Endothelial cell of umbilical vein (primary cell): ENCODE data around the gene DEGS1.

Source experiments
- CTCF ChIP-seq, 2 donors: IDR thresholded peaks; 1 replicate in 1 of 2; 2 replicates in 1 of 2; pipeline ENCODE4 v1.5.1; 2011; ENCODE audit warnings: low read length in 2 of 2, mild to moderate bottlenecking in 2 of 2, moderate library complexity in 2 of 2, control low read depth in 1 of 2, inconsistent platforms in 1 of 2, low read depth in 1 of 2; ENCODE audit not compliant: insufficient read depth in 1 of 2; ENCODE audit errors: extremely low read depth in 1 of 2
- EZH2 ChIP-seq: IDR thresholded peaks from 2 replicates; pipeline ENCODE4 v1.6.1; 2012; ENCODE audit warnings: borderline replicate concordance, low read depth, mild to moderate bottlenecking, moderate library complexity, low read length, inconsistent platforms; ENCODE audit not compliant: severe bottlenecking
- FOS ChIP-seq: IDR thresholded peaks from 2 replicates; pipeline ENCODE4 v1.6.1; 2011; ENCODE audit warnings: mild to moderate bottlenecking, low read length, moderate library complexity, borderline replicate concordance; ENCODE audit not compliant: insufficient read depth
- GATA2 ChIP-seq: IDR thresholded peaks from 2 replicates; pipeline ENCODE4 v1.7.0; 2011; ENCODE audit warnings: low read depth, mild to moderate bottlenecking, moderate library complexity, mixed read lengths, low read length; ENCODE audit not compliant: insufficient read length, insufficient read depth
- JUN ChIP-seq: IDR thresholded peaks from 2 replicates; pipeline ENCODE4 v1.6.1; 2011; ENCODE audit warnings: borderline replicate concordance, low read depth; ENCODE audit not compliant: insufficient read length, insufficient read depth
- MYC ChIP-seq: IDR thresholded peaks from one replicate; pipeline ENCODE4 v1.6.1; 2011; ENCODE audit warnings: mild to moderate bottlenecking, low read depth, low read length
- POLR2A ChIP-seq: IDR thresholded peaks from 2 replicates; pipeline ENCODE4 v1.6.1; 2012; ENCODE audit warnings: low read depth, mild to moderate bottlenecking, control low read depth, low read length
- POLR2AphosphoS5 ChIP-seq: IDR thresholded peaks from 2 replicates; pipeline ENCODE4 v1.6.1; 2012; ENCODE audit warnings: low read depth, mild to moderate bottlenecking, control low read depth, low read length, moderate library complexity; ENCODE audit not compliant: insufficient read depth
- TF ChIP-seq, protein P1 (sequence below): IDR thresholded peaks from 2 replicates; pipeline ENCODE4 v1.6.1; 2011; ENCODE audit not compliant: insufficient read depth, insufficient read length

GRCh38 chr1:224172229-224172628 lies 10.8 kb upstream of the DEGS1 start:
- TF ChIP-seq CTCF (IDR thresholded peaks at IDR 0.05; ENCODE audit: extremely low read depth in 1 of 2, insufficient read depth in 1 of 2, low read depth in 1 of 2, low read length in 2 of 2), result no peak
- TF ChIP-seq, protein P1, sequence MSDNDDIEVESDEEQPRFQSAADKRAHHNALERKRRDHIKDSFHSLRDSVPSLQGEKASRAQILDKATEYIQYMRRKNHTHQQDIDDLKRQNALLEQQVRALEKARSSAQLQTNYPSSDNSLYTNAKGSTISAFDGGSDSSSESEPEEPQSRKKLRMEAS, result no peak
- no peak for TF ChIP-seq POLR2A
- no peak for TF ChIP-seq FOS
- TF ChIP-seq EZH2, result no peak
- no peak for TF ChIP-seq POLR2AphosphoS5
- TF ChIP-seq JUN, result no peak
- TF ChIP-seq GATA2, result no peak
- no peak for TF ChIP-seq MYC
